ENCODE measurements around the gene UGT1A8.

Gene UGT1A8

DNA sequence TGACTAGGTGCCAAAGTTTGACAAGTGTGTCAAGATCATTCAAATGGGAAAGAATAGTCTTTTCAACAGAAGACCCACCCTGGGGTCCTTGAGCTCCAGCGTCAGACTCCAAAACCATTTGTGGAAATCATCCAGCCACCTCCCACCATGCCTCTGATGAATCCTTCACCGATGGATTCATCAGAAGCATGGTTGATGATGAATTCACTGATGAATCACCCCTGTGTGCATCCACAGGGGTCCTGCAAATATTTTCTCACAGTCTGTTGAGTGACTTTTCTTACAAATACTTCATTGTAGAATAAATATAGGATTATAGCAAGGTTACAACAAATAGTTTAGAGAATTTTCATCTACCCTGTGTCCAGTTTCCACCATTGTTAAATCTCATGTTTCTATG, 58.6 kb downstream of the UGT1A8 start:
- no peak overlapping the region for H3K9ac ChIP-seq (ENCODE audit: low read length in 5 of 5)
- H3K27ac ChIP-seq (ENCODE audit: low read depth, low read length) = no peak overlapping the region
- H3K36me3 ChIP-seq (ENCODE audit: control insufficient read depth in 5 of 5, insufficient read depth in 5 of 5, low read length in 5 of 5) = no peaks in the 10 kb centered on the region
- no peak overlapping the region for H3K4me3 ChIP-seq (ENCODE audit: low read depth in 1 of 5, low read length in 5 of 5)
- H3K27me3 ChIP-seq (ENCODE audit: control insufficient read depth in 5 of 5, insufficient read depth in 4 of 5, low read length in 5 of 5) = no peaks in the 10 kb centered on the region
- no peaks in the 10 kb centered on the region for H3K4me1 ChIP-seq (ENCODE audit: control insufficient read depth in 5 of 5, insufficient read depth in 5 of 5, low read length in 5 of 5)
- H3K9me3 ChIP-seq (ENCODE audit: control insufficient read depth in 5 of 5, low read length in 5 of 5) = no peaks in the 10 kb centered on the region

DNA sequence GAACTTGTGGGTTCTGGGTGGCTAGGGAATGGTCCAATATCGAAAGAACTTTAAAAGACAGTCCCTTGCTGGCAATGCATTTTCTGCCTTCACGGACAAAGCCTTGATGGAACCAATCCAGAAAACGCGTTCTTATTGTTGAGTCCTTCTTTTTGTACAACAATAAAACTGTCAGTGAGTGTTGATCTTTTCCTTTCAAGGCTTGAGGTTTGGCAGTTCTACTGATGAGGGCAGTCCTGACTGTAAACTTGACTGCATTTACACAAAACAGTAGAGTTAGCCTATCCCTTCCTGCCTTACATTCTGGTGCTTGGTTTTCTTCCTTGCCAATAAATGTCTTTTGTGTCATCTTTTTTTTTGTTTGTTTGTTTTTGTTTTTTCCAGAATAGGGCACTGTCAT, 61.8 kb downstream of the UGT1A8 start:
- Histone ChIP-seq H3K27me3 (ENCODE audit: control insufficient read depth in 5 of 5, insufficient read depth in 4 of 5, low read length in 5 of 5) (no peaks in the 10 kb centered on the region), H3K9me3 (ENCODE audit: control insufficient read depth in 5 of 5, low read length in 5 of 5) (no peaks in the 10 kb centered on the region), H3K4me3 (ENCODE audit: low read depth in 1 of 5, low read length in 5 of 5) (no peak overlapping the region), H3K36me3 (ENCODE audit: control insufficient read depth in 5 of 5, insufficient read depth in 5 of 5, low read length in 5 of 5) (no peaks in the 10 kb centered on the region), H3K9ac (ENCODE audit: low read length in 5 of 5) (no peak overlapping the region), H3K4me1 (ENCODE audit: control insufficient read depth in 5 of 5, insufficient read depth in 5 of 5, low read length in 5 of 5) (no peaks in the 10 kb centered on the region), H3K27ac (ENCODE audit: low read depth, low read length) (no peak overlapping the region)

DNA sequence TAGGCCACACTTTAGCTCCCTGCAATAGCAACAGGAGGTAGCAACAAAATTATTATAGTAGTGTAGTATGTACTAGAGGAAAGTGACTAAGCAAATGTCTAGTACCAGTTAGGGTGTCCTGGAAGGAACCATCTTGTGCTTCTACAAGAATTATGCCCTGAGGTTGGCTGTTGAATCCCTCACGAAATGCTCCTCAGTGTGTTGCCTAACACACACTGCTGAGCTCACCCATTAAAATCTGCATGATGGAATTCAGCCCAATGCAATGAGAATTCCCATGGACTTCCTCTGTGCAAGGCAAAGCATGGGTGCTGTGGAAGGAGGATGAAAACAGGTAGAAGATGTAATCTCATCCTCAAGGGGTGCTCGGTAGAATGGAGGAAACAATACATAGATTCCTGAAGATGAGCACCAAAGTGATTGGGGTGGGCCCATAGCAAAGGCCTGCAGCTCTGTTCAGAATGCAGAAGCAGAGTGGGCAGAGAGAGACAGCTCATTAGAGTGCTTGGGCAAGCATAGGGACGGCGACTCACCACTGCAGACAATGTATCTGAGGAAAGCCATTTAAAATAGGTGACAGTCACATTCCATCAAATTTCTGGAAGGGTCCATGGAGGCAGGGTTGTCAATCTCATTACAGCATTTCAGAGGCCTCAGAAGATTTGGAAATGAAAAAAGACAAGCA, 63.1 kb downstream of the UGT1A8 start:
- Histone ChIP-seq H3K27me3 (ENCODE audit: control insufficient read depth in 5 of 5, insufficient read depth in 4 of 5, low read length in 5 of 5) (no peaks in the 10 kb centered on the region), H3K27ac (ENCODE audit: low read depth, low read length) (no peak overlapping the region), H3K9me3 (ENCODE audit: control insufficient read depth in 5 of 5, low read length in 5 of 5) (no peaks in the 10 kb centered on the region), H3K9ac (ENCODE audit: low read length in 5 of 5) (no peak overlapping the region), H3K4me1 (ENCODE audit: control insufficient read depth in 5 of 5, insufficient read depth in 5 of 5, low read length in 5 of 5) (no peaks in the 10 kb centered on the region), H3K36me3 (ENCODE audit: control insufficient read depth in 5 of 5, insufficient read depth in 5 of 5, low read length in 5 of 5) (no peaks in the 10 kb centered on the region), H3K4me3 (ENCODE audit: low read depth in 1 of 5, low read length in 5 of 5) (no peak overlapping the region)

DNA sequence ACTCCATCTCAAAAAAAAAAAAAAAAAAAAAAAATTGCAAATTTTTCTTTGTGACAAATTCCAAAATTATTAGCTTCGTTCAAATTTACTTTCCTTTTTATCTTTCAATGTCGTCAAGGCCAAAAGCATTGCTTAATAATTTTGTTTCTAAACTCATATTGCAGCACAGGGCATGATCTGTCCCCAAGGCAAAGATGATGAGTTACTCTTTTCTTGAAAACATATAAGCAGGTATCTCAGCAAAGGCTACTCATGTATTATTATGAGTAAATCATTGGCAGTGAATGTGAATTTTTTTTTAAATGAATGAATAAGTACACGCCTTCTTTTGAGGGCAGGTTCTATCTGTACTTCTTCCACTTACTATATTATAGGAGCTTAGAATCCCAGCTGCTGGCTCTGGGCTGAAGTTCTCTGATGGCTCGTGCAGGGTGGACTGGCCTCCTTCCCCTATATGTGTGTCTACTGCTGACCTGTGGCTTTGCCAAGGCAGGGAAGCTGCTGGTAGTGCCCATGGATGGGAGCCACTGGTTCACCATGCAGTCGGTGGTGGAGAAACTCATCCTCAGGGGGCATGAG, 64.2 kb downstream of the UGT1A8 start, which contains the start of gene UGT1A7:
UGT1A7 (plus strand) TSS at position 381 of the 579 bp plus-strand sequence; CDS start at position 418, 37 bp downstream.
- Histone ChIP-seq H3K36me3 (ENCODE audit: control insufficient read depth in 5 of 5, insufficient read depth in 5 of 5, low read length in 5 of 5) (no peaks in the 10 kb centered on the region), H3K9me3 (ENCODE audit: control insufficient read depth in 5 of 5, low read length in 5 of 5) (no peaks in the 10 kb centered on the region), H3K4me1 (ENCODE audit: control insufficient read depth in 5 of 5, insufficient read depth in 5 of 5, low read length in 5 of 5) (no peaks in the 10 kb centered on the region), H3K27me3 (ENCODE audit: control insufficient read depth in 5 of 5, insufficient read depth in 4 of 5, low read length in 5 of 5) (no peaks in the 10 kb centered on the region), H3K27ac (ENCODE audit: low read depth, low read length) (no peak within 1 kb of the TSS), H3K9ac (ENCODE audit: low read length in 5 of 5) (no peak within 1 kb of the TSS), H3K4me3 (ENCODE audit: low read depth in 1 of 5, low read length in 5 of 5) (no peak within 1 kb of the TSS)

DNA sequence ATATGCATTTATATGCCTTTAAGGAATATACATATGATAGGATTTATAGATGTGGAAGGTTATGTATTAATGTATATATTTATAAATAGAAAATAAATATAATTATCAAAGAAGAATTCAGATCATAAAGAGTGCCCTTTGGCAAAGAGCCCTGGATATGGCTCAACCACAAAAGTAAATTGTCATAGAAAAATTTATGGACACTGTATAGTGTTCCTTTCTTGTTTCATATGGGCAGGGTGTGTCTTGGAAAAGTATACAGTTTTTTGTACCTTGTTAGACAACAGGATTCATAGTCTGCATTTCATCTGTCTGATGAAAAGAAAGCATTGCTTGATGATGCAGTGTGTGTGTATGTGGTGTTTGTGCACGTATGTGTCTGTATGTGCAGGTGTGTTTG, 67.2 kb downstream of the UGT1A8 start:
- Histone ChIP-seq H3K9me3 (ENCODE audit: control insufficient read depth in 5 of 5, low read length in 5 of 5) (no peaks in the 10 kb centered on the region), H3K4me1 (ENCODE audit: control insufficient read depth in 5 of 5, insufficient read depth in 5 of 5, low read length in 5 of 5) (no peaks in the 10 kb centered on the region), H3K36me3 (ENCODE audit: control insufficient read depth in 5 of 5, insufficient read depth in 5 of 5, low read length in 5 of 5) (no peaks in the 10 kb centered on the region), H3K27me3 (ENCODE audit: control insufficient read depth in 5 of 5, insufficient read depth in 4 of 5, low read length in 5 of 5) (no peaks in the 10 kb centered on the region), H3K4me3 (ENCODE audit: low read depth in 1 of 5, low read length in 5 of 5) (no peak overlapping the region), H3K9ac (ENCODE audit: low read length in 5 of 5) (no peak overlapping the region), H3K27ac (ENCODE audit: low read depth, low read length) (no peak overlapping the region)

DNA sequence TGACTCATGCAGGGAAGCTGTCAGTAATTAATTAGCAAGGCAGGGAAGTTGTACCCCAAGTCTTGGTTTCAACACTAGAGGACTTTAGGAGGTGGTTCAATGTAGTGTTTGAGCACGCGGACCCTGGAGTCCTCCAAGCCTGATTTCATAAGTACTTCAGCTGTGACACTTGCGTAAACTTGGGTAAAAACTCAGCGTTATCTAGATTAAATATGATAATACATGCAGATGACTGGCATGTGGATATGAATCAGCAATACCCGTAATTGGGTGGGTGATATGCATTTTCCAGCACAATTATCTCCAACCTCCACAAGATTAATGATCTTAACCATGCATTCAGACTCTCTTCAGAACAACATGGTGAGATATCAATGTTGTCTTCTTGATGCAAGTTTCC, 69.5 kb downstream of the UGT1A8 start:
- no peaks in the 10 kb centered on the region for H3K9me3 ChIP-seq (ENCODE audit: control insufficient read depth in 5 of 5, low read length in 5 of 5)
- H3K4me3 ChIP-seq (ENCODE audit: low read depth in 1 of 5, low read length in 5 of 5) = no peak overlapping the region
- H3K9ac ChIP-seq (ENCODE audit: low read length in 5 of 5) = no peak overlapping the region
- no peaks in the 10 kb centered on the region for H3K27me3 ChIP-seq (ENCODE audit: control insufficient read depth in 5 of 5, insufficient read depth in 4 of 5, low read length in 5 of 5)
- no peaks in the 10 kb centered on the region for H3K36me3 ChIP-seq (ENCODE audit: control insufficient read depth in 5 of 5, insufficient read depth in 5 of 5, low read length in 5 of 5)
- no peak overlapping the region for H3K27ac ChIP-seq (ENCODE audit: low read depth, low read length)
- no peaks in the 10 kb centered on the region for H3K4me1 ChIP-seq (ENCODE audit: control insufficient read depth in 5 of 5, insufficient read depth in 5 of 5, low read length in 5 of 5)

DNA sequence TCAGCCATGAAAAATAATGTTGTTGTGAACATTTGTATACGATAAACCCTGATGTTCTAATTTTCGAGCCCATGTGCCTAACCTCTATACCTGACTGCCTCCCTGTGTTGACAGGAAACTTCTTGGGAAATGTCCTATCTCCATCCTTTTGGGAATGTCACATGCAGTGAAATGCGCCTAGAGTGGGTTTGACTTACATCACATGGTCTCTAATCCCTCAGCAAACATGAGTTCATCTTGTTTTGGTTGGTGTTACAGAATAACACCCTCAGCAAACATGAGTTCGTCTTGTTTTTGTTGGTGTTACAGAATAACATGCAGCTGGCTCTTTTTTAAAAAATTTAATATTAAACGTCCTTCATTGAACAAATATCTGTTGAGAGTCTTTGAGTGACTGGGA, 70.9 kb downstream of the UGT1A8 start:
- H3K4me3 ChIP-seq (ENCODE audit: low read depth in 1 of 5, low read length in 5 of 5) = no peak overlapping the region
- no peaks in the 10 kb centered on the region for H3K9me3 ChIP-seq (ENCODE audit: control insufficient read depth in 5 of 5, low read length in 5 of 5)
- H3K4me1 ChIP-seq (ENCODE audit: control insufficient read depth in 5 of 5, insufficient read depth in 5 of 5, low read length in 5 of 5) = no peaks in the 10 kb centered on the region
- H3K36me3 ChIP-seq (ENCODE audit: control insufficient read depth in 5 of 5, insufficient read depth in 5 of 5, low read length in 5 of 5) = no peaks in the 10 kb centered on the region
- H3K27ac ChIP-seq (ENCODE audit: low read depth, low read length) = no peak overlapping the region
- no peaks in the 10 kb centered on the region for H3K27me3 ChIP-seq (ENCODE audit: control insufficient read depth in 5 of 5, insufficient read depth in 4 of 5, low read length in 5 of 5)
- no peak overlapping the region for H3K9ac ChIP-seq (ENCODE audit: low read length in 5 of 5)

DNA sequence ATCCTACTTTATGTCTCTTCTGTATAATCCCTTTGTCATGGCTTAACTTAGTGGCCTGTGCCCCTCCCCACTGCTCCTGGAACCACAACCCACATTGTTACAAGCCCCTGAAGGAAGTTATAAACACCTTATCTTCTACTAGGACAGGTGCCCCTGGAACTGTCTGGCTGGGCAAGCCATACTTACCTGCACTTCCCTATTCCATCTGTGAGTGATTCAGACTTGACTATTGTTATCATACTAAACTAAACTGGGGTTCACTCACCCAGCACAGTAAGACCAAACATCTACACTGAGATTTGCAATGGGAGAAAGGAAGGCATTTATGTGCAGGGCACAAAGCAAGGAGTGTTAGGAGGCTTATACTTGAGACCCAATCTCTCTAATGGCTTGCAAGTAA, 71.6 kb downstream of the UGT1A8 start:
- Histone ChIP-seq H3K36me3 (ENCODE audit: control insufficient read depth in 5 of 5, insufficient read depth in 5 of 5, low read length in 5 of 5) (no peaks in the 10 kb centered on the region), H3K4me3 (ENCODE audit: low read depth in 1 of 5, low read length in 5 of 5) (no peak overlapping the region), H3K9me3 (ENCODE audit: control insufficient read depth in 5 of 5, low read length in 5 of 5) (no peaks in the 10 kb centered on the region), H3K27me3 (ENCODE audit: control insufficient read depth in 5 of 5, insufficient read depth in 4 of 5, low read length in 5 of 5) (no peaks in the 10 kb centered on the region), H3K4me1 (ENCODE audit: control insufficient read depth in 5 of 5, insufficient read depth in 5 of 5, low read length in 5 of 5) (no peaks in the 10 kb centered on the region), H3K9ac (ENCODE audit: low read length in 5 of 5) (no peak overlapping the region), H3K27ac (ENCODE audit: low read depth, low read length) (no peak overlapping the region)

DNA sequence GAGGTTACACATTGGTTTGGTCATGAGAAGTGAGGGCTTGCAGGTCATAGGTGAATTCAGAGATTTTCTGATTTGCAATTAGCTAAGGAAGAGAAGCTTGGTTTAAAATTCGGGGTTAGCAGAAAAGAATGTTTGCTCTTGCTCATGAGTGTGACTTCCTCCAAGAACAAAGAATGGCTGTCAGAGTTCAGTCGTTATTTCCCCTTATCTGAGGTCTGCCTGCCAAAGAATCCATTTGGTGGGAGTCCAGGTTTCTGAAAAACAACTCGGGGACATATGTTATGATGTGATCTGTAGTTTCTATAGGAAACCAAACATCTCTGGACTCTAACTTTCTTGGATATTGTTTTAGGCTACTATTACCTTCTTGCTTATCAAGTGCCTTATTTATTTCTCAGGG, 72.1 kb downstream of the UGT1A8 start:
- no peak overlapping the region for H3K4me3 ChIP-seq (ENCODE audit: low read depth in 1 of 5, low read length in 5 of 5)
- no peak overlapping the region for H3K9ac ChIP-seq (ENCODE audit: low read length in 5 of 5)
- no peaks in the 10 kb centered on the region for H3K36me3 ChIP-seq (ENCODE audit: control insufficient read depth in 5 of 5, insufficient read depth in 5 of 5, low read length in 5 of 5)
- no peaks in the 10 kb centered on the region for H3K9me3 ChIP-seq (ENCODE audit: control insufficient read depth in 5 of 5, low read length in 5 of 5)
- no peaks in the 10 kb centered on the region for H3K4me1 ChIP-seq (ENCODE audit: control insufficient read depth in 5 of 5, insufficient read depth in 5 of 5, low read length in 5 of 5)
- H3K27me3 ChIP-seq (ENCODE audit: control insufficient read depth in 5 of 5, insufficient read depth in 4 of 5, low read length in 5 of 5) = no peaks in the 10 kb centered on the region
- no peak overlapping the region for H3K27ac ChIP-seq (ENCODE audit: low read depth, low read length)

DNA sequence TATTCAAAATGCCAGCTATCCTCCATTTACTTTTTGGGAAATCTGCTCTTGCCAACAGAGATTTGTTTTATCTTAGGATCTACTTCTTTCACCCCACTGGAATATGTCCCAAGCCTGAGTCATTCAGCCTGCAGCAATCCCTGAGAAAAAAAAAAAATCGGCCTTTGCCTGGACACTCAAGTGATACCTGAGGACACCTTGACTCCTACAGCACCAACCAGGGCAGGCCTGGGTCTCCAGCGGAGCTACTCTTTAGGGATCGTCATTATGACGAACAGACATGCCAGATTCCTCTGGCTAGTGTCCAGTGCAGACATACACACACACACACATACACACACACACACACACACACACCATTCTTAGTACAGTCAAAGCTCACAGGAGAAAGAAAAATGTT, 73.0 kb downstream of the UGT1A8 start:
- Histone ChIP-seq H3K27ac (ENCODE audit: low read depth, low read length) (no peak overlapping the region), H3K9me3 (ENCODE audit: control insufficient read depth in 5 of 5, low read length in 5 of 5) (no peaks in the 10 kb centered on the region), H3K27me3 (ENCODE audit: control insufficient read depth in 5 of 5, insufficient read depth in 4 of 5, low read length in 5 of 5) (no peaks in the 10 kb centered on the region)

More for the DNA sequence above, 73.0 kb downstream of the UGT1A8 start:
- no peak overlapping the region for H3K4me3 ChIP-seq (ENCODE audit: low read depth in 1 of 5, low read length in 5 of 5)
- no peaks in the 10 kb centered on the region for H3K36me3 ChIP-seq (ENCODE audit: control insufficient read depth in 5 of 5, insufficient read depth in 5 of 5, low read length in 5 of 5)
- H3K9ac ChIP-seq (ENCODE audit: low read length in 5 of 5) = no peak overlapping the region
- no peaks in the 10 kb centered on the region for H3K4me1 ChIP-seq (ENCODE audit: control insufficient read depth in 5 of 5, insufficient read depth in 5 of 5, low read length in 5 of 5)
